GM12878 (cell line): ENCODE data around the gene KCNJ10. TPM values are rescaled to one million over a fixed set of nuclear protein-coding genes. Genes with fewer than 3 reads are reported as not detected.

Source experiments
- ATAC-seq: fragments of 200-7000 bp; cut with Tn5 transposase; 3 replicates; pipeline ENCODE4 v1.9.1; 2020; ENCODE audit warnings: mild to moderate bottlenecking, moderate library complexity
- BruUV-seq: library from RNA; stranded (reverse); fragments of 400-500 nt; replicated peaks from 2 replicates; lab custom pipeline; 2021; lab: Mats Ljungman, UMichigan
- CTCF ChIA-PET: fragments of 300-600 bp; sonication (Branson Sonifier 250); formaldehyde crosslinking; extraction: SDS; loops from one replicate; lab custom pipeline; 2021; ENCODE audit warnings: inconsistent platforms; lab: Yijun Ruan, JAX
- POLR2A ChIA-PET: fragments of 350-600 bp; formaldehyde crosslinking; extraction: SDS; loops from one replicate; lab custom pipeline; 2021; ENCODE audit warnings: inconsistent platforms; lab: Charles Lee
- RAD21 ChIA-PET: fragments of 300-600 bp; sonication (Branson Sonifier 250); formaldehyde crosslinking; loops from one replicate; lab custom pipeline; 2023; ENCODE audit warnings: antibody characterized with exemption; ENCODE audit not compliant: unreplicated experiment; lab: Charles Lee
- SMC1A ChIA-PET: fragments of 300-600 bp; sonication (Branson Sonifier 250); formaldehyde crosslinking; loops from one replicate; lab custom pipeline; 2023; ENCODE audit not compliant: unreplicated experiment, uncharacterized antibody; lab: Charles Lee
- DNase-seq: peaks from one replicate; pipeline ENCODE4 v3.0.0-alpha.2; 2011; ENCODE audit warnings: low read depth, low spot score
- FAIRE-seq: peaks from 3 replicates; lab custom pipeline; 2011; peaks lifted over from hg19 to GRCh38; lab: Jason Lieb, UNC
- H2AFZ ChIP-seq: 2 replicates; pipeline ENCODE4 v1.6.0; 2011; ENCODE audit warnings: low read depth, low read length, control low read depth; ENCODE audit not compliant: control insufficient read depth
- H3K27ac ChIP-seq: 2 replicates; pipeline ENCODE4 v1.5.1; 2011; ENCODE audit warnings: control low read depth; ENCODE audit not compliant: control insufficient read depth, insufficient read depth
- H3K27me3 ChIP-seq, 2 experiments: replicated peaks in 1 of 2; 2 replicates each; pipeline versions ENCODE4 v1.6.0 to v1.6.1; 2011; ENCODE audit warnings: low read length in 1 of 2; ENCODE audit not compliant: control insufficient read depth in 2 of 2, insufficient read depth in 2 of 2
- H3K36me3 ChIP-seq, 2 experiments: 2 replicates each; pipeline ENCODE4 v1.5.1; 2011; ENCODE audit warnings: low read length in 1 of 2; ENCODE audit not compliant: control insufficient read depth in 2 of 2, insufficient read depth in 2 of 2
- H3K4me1 ChIP-seq: 2 replicates; pipeline ENCODE4 v1.6.1; 2011; ENCODE audit warnings: mild to moderate bottlenecking, low read length, moderate library complexity, mixed read lengths; ENCODE audit not compliant: control insufficient read depth, insufficient read depth
- H3K4me2 ChIP-seq: 2 replicates; pipeline ENCODE4 v1.6.0; 2011; ENCODE audit warnings: control low read depth; ENCODE audit not compliant: control insufficient read depth, insufficient read depth
- H3K4me3 ChIP-seq: fragments of 200-600 bp; sonication (generic); 2 replicates; pipeline ENCODE4 v1.5.1; 2016
- H3K79me2 ChIP-seq: 2 replicates; pipeline ENCODE4 v1.6.0; 2011; ENCODE audit warnings: low read length; ENCODE audit not compliant: control insufficient read depth, insufficient read depth
- H3K9ac ChIP-seq: 2 replicates; pipeline ENCODE4 v1.8.0; 2011; ENCODE audit warnings: low read length, control low read depth, mixed read lengths; ENCODE audit not compliant: control insufficient read depth, insufficient read depth
- H3K9me3 ChIP-seq: replicated peaks from 3 replicates; pipeline ENCODE4 v1.5.1; 2011; ENCODE audit warnings: mild to moderate bottlenecking, low read length; ENCODE audit not compliant: control insufficient read depth, insufficient read depth
- H4K20me1 ChIP-seq: 2 replicates; pipeline ENCODE4 v1.6.0; 2011; ENCODE audit not compliant: control insufficient read depth, insufficient read depth
- CBX3 ChIP-seq: fragments of 200-600 bp; sonication (generic); IDR thresholded peaks from 2 replicates; pipeline ENCODE4 v1.6.1; 2016; ENCODE audit warnings: low read depth, borderline replicate concordance
- CBX5 ChIP-seq: sonication (generic); IDR thresholded peaks from 2 replicates; pipeline ENCODE4 v1.6.1; 2016; ENCODE audit warnings: low read depth, moderate library complexity, mild to moderate bottlenecking, inconsistent platforms
- CEBPB ChIP-seq, 2 experiments: fragments of 150-350 bp in 1 of 2; IDR thresholded peaks; 2 replicates each; pipeline ENCODE4 v1.6.1; 2012 to 2014; ENCODE audit warnings: low read depth in 2 of 2, low read length in 2 of 2, borderline replicate concordance in 1 of 2, inconsistent platforms in 1 of 2
- NR2F1 ChIP-seq: fragments of 450-650 bp; conservative IDR thresholded peaks from 2 replicates; pipeline ENCODE4 v1.6.1; 2017; ENCODE audit warnings: mild to moderate bottlenecking
- PAX5 ChIP-seq: IDR thresholded peaks from 2 replicates; pipeline ENCODE4 v1.6.1; 2011; ENCODE audit warnings: low read depth, low read length, borderline replicate concordance
- PAX8 ChIP-seq: fragments of 450-650 bp; IDR thresholded peaks from 2 replicates; pipeline ENCODE4 v1.6.1; 2017; ENCODE audit warnings: mild to moderate bottlenecking, moderate library complexity
- SREBF2 ChIP-seq: IDR thresholded peaks from 2 replicates; pipeline ENCODE4 v1.6.1; 2012; ENCODE audit warnings: mild to moderate bottlenecking, low read length
- ZNF274 ChIP-seq: IDR thresholded peaks from one replicate; pipeline ENCODE4 v1.8.0; 2011; ENCODE audit not compliant: insufficient read length, insufficient read depth
- WGBS: methylation state at CpG from one replicate; pipeline ENCODE4 v1.1.6; 2016; ENCODE audit warnings: low lambda C conversion rate; ENCODE audit not compliant: insufficient replicate concordance, insufficient coverage; ENCODE audit errors: missing lambda C conversion rate; 5-methylcytosine and 5-hydroxymethylcytosine counted together
- in situ Hi-C: fragments of 300-500 bp; cut with MboI; formaldehyde crosslinking; loops from 9 replicates; pipeline ENCODE4 v1.14.3; 2018; ENCODE audit warnings: mixed read lengths
- intact Hi-C: fragments of 100-400 bp; cut with micrococcal nuclease; formaldehyde crosslinking; loops from one replicate; pipeline ENCODE4 v1.14.2; 2022; ENCODE audit not compliant: unreplicated experiment
- polyA plus RNA-seq, 11 experiments: library from polyadenylated mRNA; depleted of rRNA in 4 of 11; unstranded in 6 of 11; stranded (reverse) in 5 of 11; fragments of >200 nt; fragmentation: Nextera tagmentation in 4 of 11; fragmentation: Illumina TruSeq in 1 of 11; extraction: Ambion mirVana in 4 of 11; extraction: Trizol in 1 of 11; gene quantifications; 1 replicate in 1 of 11; 2 replicates in 10 of 11; pipeline versions ENCODE4 v1.2.1 to v1.2.3, GENCODE V29; 2011 to 2016; ENCODE audit warnings: inconsistent platforms in 2 of 11, missing spikeins in 2 of 11, low read depth in 1 of 11
- total RNA-seq, 4 experiments: library from RNA; depleted of rRNA in 3 of 4; stranded (reverse); fragments of >200 nt in 3 of 4; fragmentation: Illumina TruSeq in 1 of 4; extraction: Trizol in 1 of 4; gene quantifications; 2 replicates each; pipeline versions ENCODE4 v1.2.1 to v1.2.3, GENCODE V29; 2013 to 2021
- TF ChIP-seq, protein P1 (sequence below): fragments of 450-650 bp; IDR thresholded peaks from 2 replicates; pipeline ENCODE4 v1.6.1; 2017; ENCODE audit warnings: mild to moderate bottlenecking, moderate library complexity
- TF ChIP-seq, protein P2 (sequence below): fragments of 450-650 bp; formaldehyde crosslinking; IDR thresholded peaks from 2 replicates; pipeline ENCODE4 v1.4.0; 2022; ENCODE audit warnings: mild to moderate bottlenecking, moderate library complexity
- TF ChIP-seq, protein P3 (sequence below): fragments of 450-650 bp; IDR thresholded peaks from 2 replicates; pipeline ENCODE4 v1.6.1; 2016; ENCODE audit warnings: mild to moderate bottlenecking

The KCNJ10 gene
- total and polyA plus RNA-seq, 10 of the 15 experiments (the other 5 are each of a cell fraction or from before 2014, with no cell fraction given), result 0.01 to 0.29 (median 0.09) TPM; not detected in 2

DNA sequence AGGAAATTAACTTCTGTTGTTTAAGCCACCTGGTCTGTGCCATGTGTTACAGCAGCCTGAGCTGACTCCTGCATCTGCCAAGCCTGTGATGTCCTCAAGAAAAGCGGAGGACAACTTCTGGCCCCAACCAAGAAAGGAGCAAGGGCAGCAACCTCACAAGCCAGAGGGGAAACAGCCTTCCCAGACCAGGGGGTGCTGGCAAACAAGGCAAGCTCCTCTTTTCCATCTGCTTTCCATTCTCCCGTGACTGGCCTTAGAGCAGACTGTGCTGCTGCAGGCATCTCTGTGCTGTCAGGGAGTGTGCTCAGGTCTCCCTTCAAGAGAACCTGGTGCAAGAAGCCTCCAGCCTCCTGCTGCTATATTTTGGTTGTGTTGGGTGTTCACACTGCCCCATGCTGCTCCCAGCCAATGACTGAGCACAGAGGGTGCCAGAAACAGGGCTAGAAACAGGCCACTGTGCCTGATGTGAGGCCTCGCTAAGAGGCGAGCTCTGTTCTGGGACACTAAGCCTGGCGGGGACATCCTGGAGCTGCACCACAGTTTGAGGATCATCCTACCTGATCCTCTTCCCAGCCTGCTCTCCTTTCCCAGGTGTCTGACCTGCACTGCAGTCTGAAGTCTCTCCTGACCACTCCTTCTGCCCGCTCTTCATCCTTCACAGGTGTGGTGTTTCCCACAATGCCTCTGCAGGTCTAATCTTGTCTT lies 88.5 kb downstream of the KCNJ10 start (continued):
- TF ChIP-seq, protein P1, sequence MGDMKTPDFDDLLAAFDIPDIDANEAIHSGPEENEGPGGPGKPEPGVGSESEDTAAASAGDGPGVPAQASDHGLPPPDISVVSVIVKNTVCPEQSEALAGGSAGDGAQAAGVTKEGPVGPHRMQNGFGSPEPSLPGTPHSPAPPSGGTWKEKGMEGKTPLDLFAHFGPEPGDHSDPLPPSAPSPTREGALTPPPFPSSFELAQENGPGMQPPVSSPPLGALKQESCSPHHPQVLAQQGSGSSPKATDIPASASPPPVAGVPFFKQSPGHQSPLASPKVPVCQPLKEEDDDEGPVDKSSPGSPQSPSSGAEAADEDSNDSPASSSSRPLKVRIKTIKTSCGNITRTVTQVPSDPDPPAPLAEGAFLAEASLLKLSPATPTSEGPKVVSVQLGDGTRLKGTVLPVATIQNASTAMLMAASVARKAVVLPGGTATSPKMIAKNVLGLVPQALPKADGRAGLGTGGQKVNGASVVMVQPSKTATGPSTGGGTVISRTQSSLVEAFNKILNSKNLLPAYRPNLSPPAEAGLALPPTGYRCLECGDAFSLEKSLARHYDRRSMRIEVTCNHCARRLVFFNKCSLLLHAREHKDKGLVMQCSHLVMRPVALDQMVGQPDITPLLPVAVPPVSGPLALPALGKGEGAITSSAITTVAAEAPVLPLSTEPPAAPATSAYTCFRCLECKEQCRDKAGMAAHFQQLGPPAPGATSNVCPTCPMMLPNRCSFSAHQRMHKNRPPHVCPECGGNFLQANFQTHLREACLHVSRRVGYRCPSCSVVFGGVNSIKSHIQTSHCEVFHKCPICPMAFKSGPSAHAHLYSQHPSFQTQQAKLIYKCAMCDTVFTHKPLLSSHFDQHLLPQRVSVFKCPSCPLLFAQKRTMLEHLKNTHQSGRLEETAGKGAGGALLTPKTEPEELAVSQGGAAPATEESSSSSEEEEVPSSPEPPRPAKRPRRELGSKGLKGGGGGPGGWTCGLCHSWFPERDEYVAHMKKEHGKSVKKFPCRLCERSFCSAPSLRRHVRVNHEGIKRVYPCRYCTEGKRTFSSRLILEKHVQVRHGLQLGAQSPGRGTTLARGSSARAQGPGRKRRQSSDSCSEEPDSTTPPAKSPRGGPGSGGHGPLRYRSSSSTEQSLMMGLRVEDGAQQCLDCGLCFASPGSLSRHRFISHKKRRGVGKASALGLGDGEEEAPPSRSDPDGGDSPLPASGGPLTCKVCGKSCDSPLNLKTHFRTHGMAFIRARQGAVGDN, result no peak
- TF ChIP-seq SREBF2 (no peak), CEBPB (IDR thresholded peaks at IDR 0.05; ENCODE audit: borderline replicate concordance in 1 of 2, low read depth in 2 of 2, low read length in 2 of 2) (no peak)
- TF ChIP-seq, all 136 proteins: peak for 0

DNA sequence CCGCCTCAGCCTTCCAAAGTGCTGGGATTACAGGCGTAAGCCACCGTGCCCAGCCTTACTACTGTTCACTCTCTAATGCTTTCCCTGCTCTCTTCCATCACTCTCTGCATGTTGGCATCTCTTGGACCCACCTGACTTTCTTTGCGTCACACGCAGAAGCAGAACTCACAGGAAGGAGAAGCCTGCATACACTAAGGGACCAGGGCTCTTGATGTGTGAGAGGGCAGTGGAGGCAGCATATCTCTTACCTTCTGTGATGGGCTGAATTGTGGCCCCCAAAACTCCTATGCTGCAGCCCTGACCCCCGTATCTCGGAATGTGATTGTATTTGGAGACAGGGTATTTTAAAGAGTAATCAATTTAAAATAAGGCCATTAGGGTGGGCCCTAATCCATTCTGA lies 89.2 kb downstream of the KCNJ10 start:
- Histone ChIP-seq H4K20me1 (no peaks in the 10 kb centered on the region), H3K27ac (no peak overlapping the region), H3K4me3 (no peak overlapping the region), H3K9me3 (no peaks in the 10 kb centered on the region), H3K79me2 (no peaks in the 10 kb centered on the region), H3K27me3 (peaks cover 0 to 2% of the 10 kb centered on the region in 2 experiments; a peak in 1 of 4 replicates), H3K4me2 (no peak overlapping the region), H3K36me3 (no peaks in the 10 kb centered on the region), H3K9ac (no peak overlapping the region), H2AFZ (no peak overlapping the region), H3K4me1 (no peaks in the 10 kb centered on the region)
- no peak for DNase-seq
- in situ Hi-C loops (no loop called here), intact Hi-C loops (no loop called here)
- CTCF ChIA-PET, result no interaction called here
- 47% methylated on average over 7 of the region's 7 CpGs for WGBS
- no peak for FAIRE-seq
- SMC1A ChIA-PET, result no interaction called here
- no peak for ATAC-seq
- POLR2A ChIA-PET, result no interaction called here
- BruUV-seq, result no TSS peak
- RAD21 ChIA-PET, result no interaction called here
- no peak for TF ChIP-seq NR2F1
- no peak for TF ChIP-seq PAX8
- no peak for TF ChIP-seq PAX5
- TF ChIP-seq, protein P2, sequence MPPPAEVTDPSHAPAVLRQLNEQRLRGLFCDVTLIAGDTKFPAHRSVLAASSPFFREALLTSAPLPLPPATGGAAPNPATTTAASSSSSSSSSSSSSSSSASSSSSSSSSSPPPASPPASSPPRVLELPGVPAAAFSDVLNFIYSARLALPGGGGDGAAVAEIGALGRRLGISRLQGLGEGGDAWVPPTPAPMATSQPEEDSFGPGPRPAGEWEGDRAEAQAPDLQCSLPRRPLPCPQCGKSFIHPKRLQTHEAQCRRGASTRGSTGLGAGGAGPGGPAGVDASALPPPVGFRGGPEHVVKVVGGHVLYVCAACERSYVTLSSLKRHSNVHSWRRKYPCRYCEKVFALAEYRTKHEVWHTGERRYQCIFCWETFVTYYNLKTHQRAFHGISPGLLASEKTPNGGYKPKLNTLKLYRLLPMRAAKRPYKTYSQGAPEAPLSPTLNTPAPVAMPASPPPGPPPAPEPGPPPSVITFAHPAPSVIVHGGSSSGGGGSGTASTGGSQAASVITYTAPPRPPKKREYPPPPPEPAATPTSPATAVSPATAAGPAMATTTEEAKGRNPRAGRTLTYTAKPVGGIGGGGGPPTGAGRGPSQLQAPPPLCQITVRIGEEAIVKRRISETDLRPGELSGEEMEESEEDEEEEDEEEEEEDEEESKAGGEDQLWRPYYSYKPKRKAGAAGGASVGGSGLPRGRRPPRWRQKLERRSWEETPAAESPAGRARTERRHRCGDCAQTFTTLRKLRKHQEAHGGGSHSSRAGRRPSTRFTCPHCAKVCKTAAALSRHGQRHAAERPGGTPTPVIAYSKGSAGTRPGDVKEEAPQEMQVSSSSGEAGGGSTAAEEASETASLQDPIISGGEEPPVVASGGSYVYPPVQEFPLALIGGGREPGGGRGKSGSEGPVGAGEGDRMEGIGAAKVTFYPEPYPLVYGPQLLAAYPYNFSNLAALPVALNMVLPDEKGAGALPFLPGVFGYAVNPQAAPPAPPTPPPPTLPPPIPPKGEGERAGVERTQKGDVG (CRISPR knock-in tag), result no peak
- no peak for TF ChIP-seq CBX5
- no peak for TF ChIP-seq CBX3
- TF ChIP-seq, protein P3, sequence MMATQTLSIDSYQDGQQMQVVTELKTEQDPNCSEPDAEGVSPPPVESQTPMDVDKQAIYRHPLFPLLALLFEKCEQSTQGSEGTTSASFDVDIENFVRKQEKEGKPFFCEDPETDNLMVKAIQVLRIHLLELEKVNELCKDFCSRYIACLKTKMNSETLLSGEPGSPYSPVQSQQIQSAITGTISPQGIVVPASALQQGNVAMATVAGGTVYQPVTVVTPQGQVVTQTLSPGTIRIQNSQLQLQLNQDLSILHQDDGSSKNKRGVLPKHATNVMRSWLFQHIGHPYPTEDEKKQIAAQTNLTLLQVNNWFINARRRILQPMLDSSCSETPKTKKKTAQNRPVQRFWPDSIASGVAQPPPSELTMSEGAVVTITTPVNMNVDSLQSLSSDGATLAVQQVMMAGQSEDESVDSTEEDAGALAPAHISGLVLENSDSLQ, result no peak
- no peak for TF ChIP-seq ZNF274
